ENCODE results near the gene CEP19.

Gene CEP19

DNA sequence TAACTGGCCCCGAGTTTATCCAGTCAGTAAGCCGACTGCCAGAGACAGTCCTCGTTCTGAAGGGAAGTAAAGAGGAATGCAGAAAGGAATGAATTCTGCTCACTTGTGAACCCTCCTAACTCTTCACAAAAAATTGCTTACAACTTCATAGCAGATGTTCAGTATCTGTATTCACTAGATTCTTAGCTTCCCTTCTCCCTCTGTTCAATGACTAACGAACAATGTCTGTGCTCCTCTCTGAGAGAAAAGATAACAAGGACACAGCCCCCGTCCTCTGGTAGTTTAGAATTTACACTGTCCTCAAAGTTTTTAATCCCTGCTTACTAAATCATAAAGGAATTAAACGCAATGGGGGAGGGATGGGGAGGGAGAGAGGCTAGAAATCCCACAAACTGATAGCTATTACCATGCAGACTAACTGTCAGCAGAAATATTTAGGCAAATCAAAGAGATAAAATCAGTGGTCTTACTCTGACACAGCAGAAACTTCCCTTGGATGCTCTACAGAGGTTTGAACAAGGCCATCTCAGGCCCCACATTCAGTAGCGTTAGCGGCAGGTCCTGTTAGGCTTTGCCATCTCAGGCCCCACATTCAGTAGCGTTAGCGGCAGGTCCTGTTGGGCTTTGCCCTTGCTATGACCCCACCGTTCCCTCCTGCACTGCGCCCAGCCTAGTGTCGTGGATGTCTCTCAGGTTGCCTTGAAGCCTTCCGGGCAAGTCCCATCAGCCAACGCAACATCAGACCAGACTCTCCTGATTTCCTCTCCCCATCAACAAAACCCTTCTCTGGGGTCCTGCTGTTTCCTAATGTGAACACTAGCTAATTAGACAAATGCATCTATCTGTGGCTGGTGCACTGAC is 49.1 kb downstream of the CEP19 start:
- DNase-seq = no peak

DNA sequence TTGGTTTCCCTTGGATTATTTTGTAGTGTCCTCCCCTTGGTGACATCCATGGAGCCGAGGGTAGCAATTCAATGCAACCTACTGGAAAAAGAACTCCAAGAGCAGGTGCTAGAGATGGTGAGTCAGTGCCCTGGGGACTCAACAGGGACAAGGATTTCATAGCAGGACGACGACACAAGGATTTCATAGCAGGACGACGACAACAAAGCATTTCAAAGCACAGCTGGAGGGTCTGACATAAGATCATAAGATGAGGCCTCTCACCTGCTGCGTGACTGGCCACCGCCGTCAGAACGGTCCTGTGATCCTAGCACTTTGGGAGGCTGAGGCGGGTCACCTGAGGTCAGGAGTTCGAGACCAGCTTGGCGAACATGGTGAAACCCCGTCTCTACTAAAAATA is 50.0 kb downstream of the CEP19 start:
- DNase-seq = no peak

DNA sequence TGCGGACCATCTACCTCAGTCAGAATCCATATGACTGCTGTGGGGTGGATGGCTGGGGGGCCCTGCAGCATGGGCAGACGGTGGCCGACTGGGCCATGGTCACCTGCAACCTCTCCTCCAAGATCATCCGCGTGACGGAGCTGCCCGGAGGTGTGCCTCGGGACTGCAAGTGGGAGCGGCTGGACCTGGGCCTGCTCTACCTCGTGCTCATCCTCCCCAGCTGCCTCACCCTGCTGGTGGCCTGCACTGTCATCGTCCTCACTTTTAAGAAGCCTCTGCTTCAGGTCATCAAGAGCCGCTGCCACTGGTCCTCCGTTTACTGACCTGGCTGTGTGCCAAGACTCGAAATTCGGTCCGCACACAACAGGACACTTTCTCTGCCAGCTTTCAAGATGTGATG is 50.6 kb downstream of the CEP19 start:
- DNase-seq = no peak

DNA sequence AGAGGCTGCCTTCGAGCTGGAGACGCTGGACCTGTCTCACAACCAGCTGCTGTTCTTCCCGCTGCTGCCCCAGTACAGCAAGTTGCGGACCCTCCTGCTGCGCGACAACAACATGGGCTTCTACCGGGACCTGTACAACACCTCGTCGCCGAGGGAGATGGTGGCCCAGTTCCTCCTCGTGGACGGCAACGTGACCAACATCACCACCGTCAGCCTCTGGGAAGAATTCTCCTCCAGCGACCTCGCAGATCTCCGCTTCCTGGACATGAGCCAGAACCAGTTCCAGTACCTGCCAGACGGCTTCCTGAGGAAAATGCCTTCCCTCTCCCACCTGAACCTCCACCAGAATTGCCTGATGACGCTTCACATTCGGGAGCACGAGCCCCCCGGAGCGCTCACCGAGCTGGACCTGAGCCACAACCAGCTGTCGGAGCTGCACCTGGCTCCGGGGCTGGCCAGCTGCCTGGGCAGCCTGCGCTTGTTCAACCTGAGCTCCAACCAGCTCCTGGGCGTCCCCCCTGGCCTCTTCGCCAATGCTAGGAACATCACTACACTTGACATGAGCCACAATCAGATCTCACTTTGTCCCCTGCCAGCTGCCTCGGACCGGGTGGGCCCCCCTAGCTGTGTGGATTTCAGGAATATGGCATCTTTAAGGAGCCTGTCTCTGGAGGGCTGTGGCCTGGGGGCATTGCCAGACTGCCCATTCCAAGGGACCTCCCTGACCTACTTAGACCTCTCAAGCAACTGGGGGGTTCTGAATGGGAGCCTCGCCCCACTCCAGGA is 51.5 kb downstream of the CEP19 start:
- no peak for DNase-seq

DNA sequence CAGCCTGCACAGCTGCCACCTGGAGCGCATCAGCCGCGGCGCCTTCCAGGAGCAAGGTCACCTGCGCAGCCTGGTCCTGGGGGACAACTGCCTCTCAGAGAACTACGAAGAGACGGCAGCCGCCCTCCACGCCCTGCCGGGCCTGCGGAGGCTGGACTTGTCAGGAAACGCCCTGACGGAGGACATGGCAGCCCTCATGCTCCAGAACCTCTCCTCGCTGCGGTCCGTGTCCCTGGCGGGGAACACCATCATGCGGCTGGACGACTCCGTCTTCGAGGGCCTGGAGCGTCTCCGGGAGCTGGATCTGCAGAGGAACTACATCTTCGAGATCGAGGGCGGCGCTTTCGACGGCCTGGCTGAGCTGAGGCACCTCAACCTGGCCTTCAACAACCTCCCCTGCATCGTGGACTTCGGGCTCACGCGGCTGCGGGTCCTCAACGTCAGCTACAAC is 52.1 kb downstream of the CEP19 start:
- DNase-seq = no peak

Data from activated CD4-positive, alpha-beta T cell treated with anti-CD3 and anti-CD28 coated beads, Interleukin-2, amount 50 U/mL, for 1 hour (primary cell).